ENCODE measurements around the gene PHF5A. TPM values are rescaled to one million over a fixed set of nuclear protein-coding genes. Genes with fewer than 3 reads are reported as not detected.

Gene PHF5A
- total RNA-seq = 63.8 and 76.2 TPM in 2 replicates

GRCh38 chr22:41468381-41469217 lies at the start of gene PHF5A, which contains the start of gene ACO2:
Gene PHF5A, minus strand, starts transcription at chr22:41468692. Its CDS starts 39 bp downstream, at chr22:41468653.
Gene ACO2, plus strand, starts transcription at chr22:41469117. Its CDS starts 30 bp downstream, at chr22:41469147.
- DNase-seq = peak; percentile 99

- DNase-seq = no peak
Observed at GRCh38 chr22:41518048-41518347, 49.5 kb upstream of the PHF5A start.

GRCh38 chr22:41517172-41518047 lies 48.9 kb upstream of the PHF5A start:
- peak; percentile 77 for DNase-seq

- no peak for DNase-seq
Observed at GRCh38 chr22:41516462-41516861, 48.0 kb upstream of the PHF5A start.

GRCh38 chr22:41513391-41513790 lies 44.9 kb upstream of the PHF5A start:
- no peak for DNase-seq

- peak; percentile 55 for DNase-seq
Observed at GRCh38 chr22:41512421-41513194, 44.1 kb upstream of the PHF5A start.

- DNase-seq = no peak
Observed at GRCh38 chr22:41511521-41511968, 43.1 kb upstream of the PHF5A start.

GRCh38 chr22:41508770-41509170 lies 40.3 kb upstream of the PHF5A start:
- DNase-seq = no peak

GRCh38 chr22:41507330-41508063 lies 39.0 kb upstream of the PHF5A start:
- no peak for DNase-seq

- DNase-seq = no peak
Observed at GRCh38 chr22:41505511-41506220, 37.2 kb upstream of the PHF5A start.

- DNase-seq = no peak
Observed at GRCh38 chr22:41504816-41505215, 36.3 kb upstream of the PHF5A start.

GRCh38 chr22:41504397-41504796 lies 35.9 kb upstream of the PHF5A start:
- DNase-seq = no peak

- peak; percentile 51 for DNase-seq
Observed at GRCh38 chr22:41501209-41501608, 32.7 kb upstream of the PHF5A start.

GRCh38 chr22:41500303-41500702 lies 31.8 kb upstream of the PHF5A start:
- no peak for DNase-seq

GRCh38 chr22:41499624-41500280 lies 31.3 kb upstream of the PHF5A start:
- DNase-seq = no peak

GRCh38 chr22:41498303-41498835 lies 29.9 kb upstream of the PHF5A start:
- no peak for DNase-seq

GRCh38 chr22:41491374-41492100 lies 23.0 kb upstream of the PHF5A start:
- no peak for DNase-seq

- no peak for DNase-seq
Observed at GRCh38 chr22:41488596-41489385, 20.3 kb upstream of the PHF5A start.

- DNase-seq = no peak
Observed at GRCh38 chr22:41488076-41488475, 19.6 kb upstream of the PHF5A start.

All from dermis blood vessel endothelial cell (primary cell).